Thoracic aorta (tissue), 2 donors: ENCODE results near the gene GNAS-AS1. TPM values are rescaled to one million over a fixed set of nuclear protein-coding genes. Genes with fewer than 3 reads are reported as not detected.

ENCODE experiments used
- ATAC-seq: fragments of 150-250 bp; one replicate; pipeline ENCODE4 v1.8.0; 2017; ENCODE audit warnings: low read depth; ENCODE audit not compliant: insufficient number of reproducible peaks, low FRiP score
- DNase-seq: peaks from one replicate; pipeline ENCODE4 v3.0.0-alpha.2; 2020; ENCODE audit warnings: low spot score
- H3K27ac ChIP-seq, 2 donors: fragments of 200-600 bp; sonication (generic); 1 replicate in 1 of 2; 2 replicates in 1 of 2; pipeline ENCODE4 v1.5.1; 2016; ENCODE audit warnings: mild to moderate bottlenecking in 2 of 2, moderate library complexity in 2 of 2
- H3K27me3 ChIP-seq: fragments of 200-600 bp; sonication (generic); replicated peaks from 2 replicates; pipeline ENCODE4 v1.6.0; 2016; ENCODE audit warnings: mild to moderate bottlenecking; ENCODE audit not compliant: insufficient read depth
- H3K36me3 ChIP-seq: fragments of 200-600 bp; sonication (generic); one replicate; pipeline ENCODE4 v1.5.1; 2016
- H3K4me1 ChIP-seq, 2 donors: fragments of 200-600 bp; sonication (generic); 1 replicate in 1 of 2; 2 replicates in 1 of 2; pipeline versions ENCODE4 v1.5.1 to v1.6.0; 2016; ENCODE audit warnings: low read depth in 2 of 2, mild to moderate bottlenecking in 1 of 2; ENCODE audit not compliant: control insufficient read depth in 1 of 2
- H3K4me3 ChIP-seq: fragments of 200-600 bp; sonication (generic); 2 replicates; pipeline ENCODE4 v1.5.1; 2016; ENCODE audit warnings: mild to moderate bottlenecking
- H3K9me3 ChIP-seq: fragments of 200-600 bp; sonication (generic); 2 replicates; pipeline ENCODE4 v1.5.1; 2016
- total RNA-seq, 2 donors: library from RNA; depleted of rRNA; stranded (reverse); fragments of >200 nt; gene quantifications; one replicate each; pipeline versions ENCODE4 v1.1.0 to v1.2.3, GENCODE V29; 2016
- TF ChIP-seq, protein P1 (sequence below): fragments of 200-600 bp; sonication (generic); IDR thresholded peaks from one replicate; pipeline ENCODE4 v1.5.1; 2019; ENCODE audit warnings: antibody characterized with exemption

Gene GNAS-AS1
- total RNA-seq, 2 donors from 2014 or later = 0.21 to 0.81 TPM

DNA sequence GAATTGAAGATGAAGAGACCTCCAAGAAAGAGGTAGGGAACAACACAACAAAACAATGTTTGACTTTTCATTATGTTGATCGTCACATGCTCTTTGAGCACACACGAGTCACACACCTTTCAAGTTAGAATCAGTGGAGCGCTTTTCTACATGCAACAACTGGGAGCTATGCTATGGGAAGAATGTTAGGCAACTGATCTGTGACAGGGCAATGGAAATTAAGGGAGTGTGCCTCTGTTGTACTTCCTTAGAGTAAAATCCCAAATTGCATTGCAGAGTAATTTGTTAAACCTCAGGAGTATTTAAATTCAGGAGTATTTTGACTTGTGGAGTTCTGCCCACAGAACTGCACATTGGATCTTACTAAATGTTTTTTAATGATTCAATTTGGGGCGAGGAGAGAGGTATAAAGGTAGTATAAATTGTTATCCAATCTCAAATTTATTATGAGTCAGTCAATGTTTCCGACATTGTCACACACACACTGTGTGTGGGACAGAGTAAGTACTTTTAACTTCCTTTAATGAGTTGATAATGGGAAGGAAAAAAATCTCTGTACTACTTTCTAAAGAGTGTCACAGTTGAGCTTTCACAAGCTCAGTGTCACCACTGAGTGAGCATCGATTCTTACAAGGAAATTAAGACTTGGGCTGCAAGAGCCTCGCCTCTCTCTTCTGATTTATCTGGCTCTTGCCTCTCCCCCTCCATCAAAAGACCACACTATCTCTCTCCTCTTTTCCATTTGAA, 12.5 kb upstream of the GNAS-AS1 start:
- DNase-seq = no peak
- TF ChIP-seq, protein P1, sequence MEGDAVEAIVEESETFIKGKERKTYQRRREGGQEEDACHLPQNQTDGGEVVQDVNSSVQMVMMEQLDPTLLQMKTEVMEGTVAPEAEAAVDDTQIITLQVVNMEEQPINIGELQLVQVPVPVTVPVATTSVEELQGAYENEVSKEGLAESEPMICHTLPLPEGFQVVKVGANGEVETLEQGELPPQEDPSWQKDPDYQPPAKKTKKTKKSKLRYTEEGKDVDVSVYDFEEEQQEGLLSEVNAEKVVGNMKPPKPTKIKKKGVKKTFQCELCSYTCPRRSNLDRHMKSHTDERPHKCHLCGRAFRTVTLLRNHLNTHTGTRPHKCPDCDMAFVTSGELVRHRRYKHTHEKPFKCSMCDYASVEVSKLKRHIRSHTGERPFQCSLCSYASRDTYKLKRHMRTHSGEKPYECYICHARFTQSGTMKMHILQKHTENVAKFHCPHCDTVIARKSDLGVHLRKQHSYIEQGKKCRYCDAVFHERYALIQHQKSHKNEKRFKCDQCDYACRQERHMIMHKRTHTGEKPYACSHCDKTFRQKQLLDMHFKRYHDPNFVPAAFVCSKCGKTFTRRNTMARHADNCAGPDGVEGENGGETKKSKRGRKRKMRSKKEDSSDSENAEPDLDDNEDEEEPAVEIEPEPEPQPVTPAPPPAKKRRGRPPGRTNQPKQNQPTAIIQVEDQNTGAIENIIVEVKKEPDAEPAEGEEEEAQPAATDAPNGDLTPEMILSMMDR = no peak
- H3K4me3 ChIP-seq = no peak overlapping the region
- no peak overlapping the region for H3K27ac ChIP-seq
- no peaks in the 10 kb centered on the region for H3K27me3 ChIP-seq
- ATAC-seq = no peak
- H3K36me3 ChIP-seq = no peaks in the 10 kb centered on the region
- H3K9me3 ChIP-seq = no peaks in the 10 kb centered on the region
- no peaks in the 10 kb centered on the region for H3K4me1 ChIP-seq

DNA sequence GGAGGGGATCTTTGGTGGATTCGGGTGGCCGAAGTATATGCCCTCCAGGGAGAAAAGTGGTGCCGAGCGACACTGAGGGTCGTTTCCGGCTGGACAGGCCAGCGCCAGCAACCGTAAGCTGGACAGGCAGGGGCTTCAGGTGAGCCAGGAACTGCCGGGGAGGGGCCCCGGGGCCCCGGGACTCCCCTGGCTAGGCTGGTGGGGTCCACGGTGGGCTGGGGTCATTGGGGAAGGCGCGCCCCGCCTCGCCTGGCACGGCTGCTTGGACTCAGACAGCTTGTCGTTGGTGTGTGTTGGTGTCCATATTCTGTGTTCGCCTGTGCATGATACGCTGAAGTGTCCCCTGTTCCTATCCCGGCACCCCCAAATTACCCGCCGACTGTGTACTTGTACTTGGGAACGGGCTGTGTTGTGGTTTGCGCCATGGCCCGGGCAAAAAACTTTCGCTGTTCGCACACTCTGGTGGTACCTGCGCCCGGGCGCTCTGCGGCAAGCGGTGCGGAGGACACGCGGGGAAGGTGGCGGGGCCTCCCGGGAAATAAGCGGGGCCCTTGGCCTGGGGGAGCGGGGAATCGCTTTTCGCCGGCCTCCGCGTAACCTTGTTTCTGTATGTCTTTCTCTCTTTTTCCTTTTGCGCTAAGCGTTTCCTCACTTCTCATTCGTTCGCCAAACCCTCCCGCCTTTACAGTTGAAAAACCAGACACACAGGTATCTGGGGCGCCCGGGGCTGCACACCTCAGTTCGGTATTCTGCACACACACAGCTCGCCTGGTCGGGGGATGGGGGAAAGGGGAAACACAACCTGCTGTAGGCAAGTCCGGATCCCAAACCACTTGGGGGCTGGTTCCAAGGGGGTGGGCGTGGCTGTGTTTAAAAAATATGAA, 5.0 kb upstream of the GNAS-AS1 start:
- Histone ChIP-seq H3K9me3 (no peaks in the 10 kb centered on the region), H3K4me3 (peak overlapping the region; percentile 49), H3K27me3 (peaks cover 6% of the 10 kb centered on the region), H3K36me3 (no peaks in the 10 kb centered on the region), H3K27ac (no peak overlapping the region), H3K4me1 (peaks cover 5 to 21% of the 10 kb centered on the region in 2 donors)
- TF ChIP-seq, protein P1 = no peak
- no peak for ATAC-seq
- no peak for DNase-seq

DNA sequence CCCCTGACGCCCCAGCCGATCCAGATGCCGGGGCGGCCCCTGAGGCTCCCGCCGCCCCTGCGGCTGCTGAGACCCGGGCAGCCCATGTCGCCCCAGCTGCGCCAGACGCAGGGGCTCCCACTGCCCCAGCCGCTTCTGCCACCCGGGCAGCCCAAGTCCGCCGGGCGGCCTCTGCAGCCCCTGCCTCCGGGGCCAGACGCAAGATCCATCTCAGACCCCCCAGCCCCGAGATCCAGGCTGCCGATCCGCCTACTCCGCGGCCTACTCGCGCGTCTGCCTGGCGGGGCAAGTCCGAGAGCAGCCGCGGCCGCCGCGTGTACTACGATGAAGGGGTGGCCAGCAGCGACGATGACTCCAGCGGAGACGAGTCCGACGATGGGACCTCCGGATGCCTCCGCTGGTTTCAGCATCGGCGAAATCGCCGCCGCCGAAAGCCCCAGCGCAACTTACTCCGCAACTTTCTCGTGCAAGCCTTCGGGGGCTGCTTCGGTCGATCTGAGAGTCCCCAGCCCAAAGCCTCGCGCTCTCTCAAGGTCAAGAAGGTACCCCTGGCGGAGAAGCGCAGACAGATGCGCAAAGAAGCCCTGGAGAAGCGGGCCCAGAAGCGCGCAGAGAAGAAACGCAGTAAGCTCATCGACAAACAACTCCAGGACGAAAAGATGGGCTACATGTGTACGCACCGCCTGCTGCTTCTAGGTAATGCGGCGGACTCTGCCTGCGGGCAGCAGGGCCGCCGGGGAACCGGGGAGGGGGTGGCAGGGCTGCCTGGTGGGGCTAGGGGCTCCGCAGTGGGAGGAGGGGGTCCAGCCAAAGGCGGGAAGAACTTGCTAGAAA, 4.2 kb upstream of the GNAS-AS1 start:
- no peak for DNase-seq

DNA sequence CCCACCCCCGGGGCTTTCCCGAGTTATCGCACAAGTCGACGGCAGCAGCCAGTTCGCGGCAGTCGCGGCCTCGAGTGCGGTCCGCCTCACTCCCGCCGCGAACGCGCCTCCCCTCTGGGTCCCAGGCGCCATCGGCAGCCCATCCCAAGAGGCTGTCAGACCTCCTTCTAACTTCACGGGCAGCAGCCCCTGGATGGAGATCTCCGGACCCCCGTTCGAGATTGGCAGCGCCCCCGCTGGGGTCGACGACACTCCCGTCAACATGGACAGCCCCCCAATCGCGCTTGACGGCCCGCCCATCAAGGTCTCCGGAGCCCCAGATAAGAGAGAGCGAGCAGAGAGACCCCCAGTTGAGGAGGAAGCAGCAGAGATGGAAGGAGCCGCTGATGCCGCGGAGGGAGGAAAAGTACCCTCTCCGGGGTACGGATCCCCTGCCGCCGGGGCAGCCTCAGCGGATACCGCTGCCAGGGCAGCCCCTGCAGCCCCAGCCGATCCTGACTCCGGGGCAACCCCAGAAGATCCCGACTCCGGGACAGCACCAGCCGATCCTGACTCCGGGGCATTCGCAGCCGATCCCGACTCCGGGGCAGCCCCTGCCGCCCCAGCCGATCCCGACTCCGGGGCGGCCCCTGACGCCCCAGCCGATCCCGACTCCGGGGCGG, 3.4 kb upstream of the GNAS-AS1 start:
- TF ChIP-seq, protein P1 = no peak
- DNase-seq (no peak), ATAC-seq (no peak)
- Histone ChIP-seq H3K9me3 (no peaks in the 10 kb centered on the region), H3K27me3 (peaks cover 6% of the 10 kb centered on the region), H3K36me3 (no peaks in the 10 kb centered on the region), H3K4me1 (peaks cover 5 to 21% of the 10 kb centered on the region in 2 donors), H3K27ac (no peak overlapping the region), H3K4me3 (peak overlapping the region; percentile 49)

More for the DNA sequence above, 4.2 kb upstream of the GNAS-AS1 start:
- Histone ChIP-seq H3K9me3 (no peaks in the 10 kb centered on the region), H3K27me3 (peaks cover 6% of the 10 kb centered on the region), H3K4me1 (peaks cover 5 to 21% of the 10 kb centered on the region in 2 donors), H3K36me3 (no peaks in the 10 kb centered on the region), H3K4me3 (peak overlapping the region; percentile 49), H3K27ac (no peak overlapping the region)
- ATAC-seq = no peak
- TF ChIP-seq, protein P1 = no peak
